GM19467 (cell line): ENCODE measurements around the gene GNG3.
"Not testable (repeated sequence)": the region's sequence is repeated elsewhere in the genome, so short reads cannot be mapped to it uniquely, and the experiment has no call there.

Experiments used
- ATAC-seq: cut with Tn5 transposase; IDR thresholded peaks from one replicate; pipeline ENCODE4 v1.9.1; 2021; ENCODE audit warnings: mild to moderate bottlenecking, moderate library complexity; ENCODE audit not compliant: unreplicated experiment

GNG3 gene

GRCh38 chr11:62707277-62707861, at the start of gene GNG3, which contains the start of gene BSCL2:
GNG3 (plus strand) TSS chr11:62707676; CDS start chr11:62708296, 620 bp downstream.
BSCL2 (minus strand) TSS chr11:62707424; CDS start chr11:62707195, 229 bp downstream.
- no peak for ATAC-seq

DNA sequence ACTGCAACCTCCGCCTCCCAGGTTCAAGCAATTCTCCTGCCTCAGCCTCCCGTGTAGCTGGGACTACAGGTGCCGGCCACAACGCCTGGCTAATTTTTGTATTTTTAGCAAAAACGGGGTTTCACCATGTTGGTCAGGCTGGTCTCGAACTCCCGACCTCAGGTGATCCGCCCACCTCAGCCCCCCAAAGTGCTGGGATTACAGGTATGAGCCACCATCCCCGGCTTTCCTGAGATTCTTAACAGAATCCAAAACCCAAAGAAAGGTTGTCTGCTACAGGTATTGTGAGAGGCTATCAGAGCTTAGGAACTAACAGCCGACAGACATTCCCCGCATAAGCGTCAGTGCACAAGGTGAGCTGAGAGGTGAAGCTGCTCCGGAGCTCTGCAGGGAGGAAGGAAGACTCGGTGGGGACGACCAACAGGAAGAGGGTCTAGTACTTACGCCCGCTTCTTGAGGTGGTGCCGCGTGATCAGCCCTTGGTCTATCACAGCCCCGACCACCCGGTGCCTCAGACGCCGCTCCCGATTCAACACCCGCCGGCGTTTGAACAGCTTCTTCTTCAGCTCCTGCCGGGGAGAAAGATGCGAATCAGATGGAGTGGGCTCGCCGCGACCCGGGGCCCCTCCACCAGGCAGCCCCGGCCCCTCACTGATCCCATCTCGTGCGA, 42.9 kb upstream of the GNG3 start:
- peak; percentile 23 for ATAC-seq

DNA sequence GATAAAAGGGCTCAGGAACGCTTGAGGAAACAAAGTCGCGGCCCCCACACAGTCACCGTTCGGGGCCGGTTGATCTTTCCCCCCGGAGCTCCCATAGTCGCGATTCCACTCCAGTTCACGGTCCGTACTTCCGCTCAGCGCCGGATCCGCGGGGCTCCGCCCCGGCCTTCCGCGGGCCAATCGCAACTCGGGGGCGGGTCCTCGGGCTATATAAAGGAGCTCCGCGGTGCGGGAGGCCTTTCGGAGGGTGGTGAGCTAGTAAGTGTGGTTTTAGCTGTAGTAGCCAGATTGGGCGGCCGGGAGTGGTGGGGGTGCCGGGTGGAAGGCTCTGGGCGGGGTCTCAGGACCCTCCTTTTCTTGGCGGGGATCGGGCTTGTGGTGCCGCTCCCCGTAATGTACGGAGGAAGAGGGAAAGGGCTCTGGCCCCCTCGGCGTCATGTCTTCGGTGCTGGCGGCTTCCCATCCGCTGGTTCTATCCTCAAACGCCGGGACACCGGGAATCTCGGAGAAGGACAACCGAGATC, 42.3 kb upstream of the GNG3 start, which contains the start of the genes C11orf98 and CSKMT:
TSS of gene C11orf98 (minus strand) at position 136 of the 524 bp plus-strand sequence. CDS start at position 95, 41 bp downstream.
TSS of gene CSKMT (plus strand) at position 238 of the 524 bp plus-strand sequence. CDS start 568 bp downstream, outside the sequence.
- peak; percentile 80 for ATAC-seq

- ATAC-seq = no peak
Observed at GRCh38 chr11:62665599-62666258, 41.7 kb upstream of the GNG3 start.

GRCh38 chr11:62666259-62666926, 41.1 kb upstream of the GNG3 start:
- no peak for ATAC-seq

DNA sequence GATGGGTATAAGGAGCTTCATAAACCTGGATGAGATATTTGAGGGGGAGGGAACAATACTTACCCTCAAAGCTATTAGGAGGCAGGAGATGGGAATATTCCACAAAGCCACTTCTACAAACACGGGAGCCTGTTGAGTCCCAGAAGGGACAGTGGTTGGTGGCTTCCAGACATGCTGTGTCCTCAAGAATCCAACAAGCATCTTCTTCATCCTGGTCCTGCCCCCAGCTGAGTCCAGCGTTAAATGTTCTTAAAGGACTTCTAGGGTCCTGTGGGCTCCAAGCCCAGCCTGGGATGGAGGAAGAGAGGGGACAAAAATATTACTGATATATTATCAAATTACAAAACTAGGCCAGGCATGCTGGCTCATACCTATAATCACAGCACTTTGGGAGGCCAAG, 40.0 kb upstream of the GNG3 start:
- no peak for ATAC-seq

- ATAC-seq = no peak
Observed at GRCh38 chr11:62669420-62670161, 37.9 kb upstream of the GNG3 start.

DNA sequence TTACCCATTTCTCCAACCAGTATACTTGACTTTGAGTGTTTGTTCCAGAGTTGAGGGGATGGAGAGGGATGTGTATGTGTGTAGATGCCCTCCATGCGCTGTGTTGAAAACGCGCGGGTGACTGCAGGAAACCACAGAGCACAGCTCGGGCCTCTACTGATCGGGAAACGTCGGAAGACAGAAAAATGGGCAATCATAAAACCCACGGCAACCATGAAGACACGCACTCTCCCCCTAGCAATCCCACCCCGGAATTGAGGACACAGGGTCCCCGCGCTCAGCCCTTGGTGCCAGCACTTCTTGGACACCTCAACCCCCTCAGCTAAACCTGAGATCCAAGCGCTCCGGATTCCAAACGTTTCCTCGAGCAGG, 36.3 kb upstream of the GNG3 start:
- peak; percentile 11 for ATAC-seq

GRCh38 chr11:62671608-62672389, 35.7 kb upstream of the GNG3 start, which contains the start of the genes LBHD1 and UQCC3:
LBHD1 (minus strand) TSS chr11:62672267; CDS start chr11:62670031, 2,236 bp downstream.
UQCC3 (plus strand) TSS chr11:62671673; CDS start chr11:62671746, 73 bp downstream.
- peak; percentile 38 for ATAC-seq

DNA sequence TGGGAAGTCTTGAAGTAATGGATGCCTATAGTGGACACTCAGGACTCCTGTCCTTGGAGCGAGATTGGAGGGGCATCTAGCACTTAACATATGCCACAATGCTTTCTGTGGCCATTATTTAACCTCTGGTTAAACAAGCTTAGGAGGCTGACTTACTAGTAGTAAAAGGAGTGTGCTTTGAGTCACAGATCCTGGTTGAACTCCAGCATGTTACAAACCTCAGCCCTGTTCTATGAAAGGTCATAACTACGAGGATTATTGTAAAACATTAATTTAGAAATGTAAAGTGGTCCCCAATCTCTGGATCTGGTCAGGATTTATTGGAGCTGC, 34.3 kb upstream of the GNG3 start:
- ATAC-seq = no peak

GRCh38 chr11:62675415-62675814, 32.1 kb upstream of the GNG3 start:
- ATAC-seq = not testable (repeated sequence)

DNA sequence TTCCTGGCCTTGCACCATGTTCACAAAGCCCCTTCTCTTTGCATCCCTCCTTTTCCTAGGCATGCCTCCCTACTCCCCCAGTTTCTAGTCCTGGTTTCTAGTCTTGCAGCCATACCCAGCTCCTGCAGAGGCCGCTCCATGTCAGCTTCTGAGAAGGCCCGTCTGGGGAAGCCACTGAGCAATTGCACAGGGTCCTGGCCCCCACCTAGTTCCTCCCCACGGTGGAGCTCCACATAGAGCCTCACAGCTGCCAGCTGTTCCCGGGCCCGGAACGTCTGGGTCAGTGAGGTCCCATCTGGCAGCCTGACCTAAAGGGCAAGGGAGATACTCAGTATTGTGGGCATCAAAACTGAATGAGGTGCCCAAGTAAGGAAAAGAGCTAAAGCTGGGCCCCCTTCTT, 30.8 kb upstream of the GNG3 start:
- ATAC-seq = no peak

DNA sequence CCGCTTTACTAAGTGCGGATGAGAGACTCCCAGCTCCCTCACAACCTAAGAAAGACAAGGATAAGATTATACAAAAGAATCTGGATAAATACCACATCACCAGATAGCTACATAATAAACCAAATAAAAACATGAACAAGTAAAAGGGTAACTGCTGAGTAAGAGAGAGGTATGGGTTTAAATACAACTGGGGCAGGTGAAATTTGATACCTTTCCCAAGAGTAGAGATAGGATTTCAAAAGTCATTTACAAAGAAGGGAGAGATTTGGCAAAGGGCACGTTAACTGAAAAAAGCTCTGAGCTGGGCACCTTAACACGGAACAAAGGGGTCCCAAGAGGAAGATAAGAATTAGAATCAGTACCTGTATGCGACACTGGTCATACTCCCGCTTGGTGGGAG, 30.3 kb upstream of the GNG3 start:
- ATAC-seq = no peak

GRCh38 chr11:62677714-62678113, 29.8 kb upstream of the GNG3 start:
- no peak for ATAC-seq

GRCh38 chr11:62678433-62678769, 29.1 kb upstream of the GNG3 start:
- no peak for ATAC-seq

DNA sequence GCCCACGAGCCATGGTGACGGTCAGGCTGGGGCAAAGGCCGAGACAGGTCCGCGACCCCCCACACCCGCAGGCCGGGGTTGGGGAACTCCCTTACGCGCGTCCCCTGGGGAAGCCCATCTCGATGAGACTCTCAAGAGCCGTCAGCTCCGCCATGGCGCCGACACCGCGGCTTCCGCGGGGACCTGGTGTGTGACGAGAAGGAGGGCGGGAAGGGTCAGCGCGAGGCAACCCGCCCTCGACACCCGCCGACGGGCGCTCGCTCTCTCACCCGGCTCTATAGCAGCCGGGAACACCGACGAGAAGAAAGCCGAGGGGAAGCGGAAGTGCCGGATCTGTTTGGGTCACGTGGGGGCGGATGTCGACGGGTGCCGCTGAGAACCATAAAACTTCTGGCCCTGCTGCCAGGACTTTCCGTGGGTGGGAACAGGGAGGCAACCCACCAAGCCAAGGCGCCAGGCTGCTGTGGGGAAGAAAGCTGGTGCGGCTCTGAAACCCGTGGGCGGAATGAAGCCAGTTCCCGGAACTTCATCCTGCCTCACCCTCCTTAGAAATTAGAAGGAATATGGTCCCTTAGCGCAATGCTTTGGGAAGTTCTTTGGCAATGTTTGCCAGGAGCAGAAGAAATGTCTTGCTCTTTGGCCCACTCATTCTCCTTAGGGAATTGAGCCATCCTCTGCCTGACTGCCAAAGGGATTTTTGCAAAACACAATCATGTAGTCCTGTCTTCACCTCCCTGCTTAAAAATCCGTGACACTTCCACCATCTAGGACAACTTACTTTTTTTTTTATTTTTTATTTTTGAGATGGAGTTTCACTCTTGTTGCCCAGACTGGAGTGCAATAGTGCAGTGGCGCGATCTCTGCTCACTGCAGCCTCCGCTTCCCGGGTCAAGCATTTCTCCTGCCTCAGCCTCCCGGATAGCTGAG, 28.4 kb upstream of the GNG3 start, which contains the start of gene UBXN1:
TSS of gene UBXN1 (minus strand) at position 304 of the 927 bp plus-strand sequence. CDS start at position 154, 150 bp downstream.
- ATAC-seq = peak; percentile 66

DNA sequence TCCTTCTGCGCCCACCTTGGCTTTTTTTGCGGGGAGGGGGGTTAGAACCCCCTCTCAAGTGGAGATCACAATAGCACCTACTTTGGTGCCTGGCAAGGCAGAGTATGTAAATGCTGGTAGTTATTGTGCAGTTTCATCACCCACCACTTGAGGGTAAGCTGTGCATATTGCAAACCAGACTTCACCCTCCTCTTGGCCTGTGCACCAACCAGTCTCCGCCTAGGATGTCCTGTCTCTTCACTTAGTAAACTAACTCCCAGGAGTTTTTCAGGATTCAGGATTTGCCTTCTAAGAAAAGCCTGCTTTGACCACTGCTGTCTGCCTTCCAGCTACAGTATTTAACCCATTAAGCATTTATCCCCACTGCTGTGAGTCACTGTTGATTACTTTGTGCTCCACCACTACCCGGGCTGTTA, 26.6 kb upstream of the GNG3 start:
- ATAC-seq = no peak

GRCh38 chr11:62682518-62682917, 25.0 kb upstream of the GNG3 start:
- ATAC-seq = no peak
